GM15510 (cell line): ENCODE data around the gene LRMDA.

ENCODE experiments used
- POLR2A ChIP-seq: IDR thresholded peaks from 3 replicates; pipeline ENCODE4 v1.6.1; 2011; ENCODE audit warnings: borderline replicate concordance; ENCODE audit not compliant: insufficient read length; ENCODE audit errors: extremely low read depth

The LRMDA gene

DNA sequence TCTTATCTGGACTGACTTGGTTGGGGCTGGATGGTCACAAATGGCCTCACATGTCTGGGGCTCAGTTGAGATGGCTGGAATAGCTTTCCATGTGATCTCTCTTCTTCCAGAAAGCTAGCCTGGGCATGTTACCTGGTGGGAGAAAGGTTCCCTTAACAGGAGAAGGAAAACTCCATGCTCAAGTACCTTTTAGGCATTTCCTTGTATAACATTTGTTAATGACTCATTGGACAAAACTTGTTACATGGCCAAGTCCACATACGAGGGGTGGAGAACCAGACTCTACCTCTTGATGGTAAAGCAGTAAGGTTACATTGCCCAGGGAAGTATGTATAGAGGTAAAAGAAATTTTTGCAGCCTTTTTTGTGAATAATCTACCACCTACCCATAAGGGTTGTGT is 826.4 kb downstream of the LRMDA start:
- no peak for TF ChIP-seq POLR2A

DNA sequence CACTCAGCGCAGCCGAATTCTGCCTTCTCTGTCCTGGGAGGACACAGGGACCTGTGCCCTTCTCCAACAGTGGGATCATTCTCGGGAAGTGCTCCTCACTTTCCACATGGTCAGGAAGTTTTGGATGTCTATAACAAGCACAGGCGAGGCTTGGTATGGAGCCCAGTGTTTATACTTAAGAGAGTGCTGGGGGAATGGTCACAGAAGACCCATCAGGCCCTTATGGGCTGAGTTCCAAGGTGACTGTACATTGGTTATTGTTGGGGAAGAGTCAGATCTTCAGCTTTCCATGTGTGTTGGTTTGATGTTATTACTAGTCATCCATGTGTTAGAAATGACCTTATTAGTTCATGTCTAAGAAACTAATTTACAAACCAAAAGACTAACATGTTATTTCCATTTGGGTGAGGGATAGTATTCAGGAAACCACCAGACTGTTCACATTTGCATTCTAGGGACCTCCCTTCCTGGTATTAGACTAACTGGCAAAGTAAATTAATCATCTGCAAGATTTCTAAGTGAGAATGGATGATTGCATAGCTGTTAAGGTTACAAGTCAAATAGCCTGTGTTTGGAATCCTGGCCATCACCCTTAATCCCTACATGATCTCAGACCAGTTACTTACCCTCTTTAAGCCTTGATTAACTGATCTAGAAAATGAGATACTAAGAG is 834.2 kb downstream of the LRMDA start:
- TF ChIP-seq POLR2A = no peak

DNA sequence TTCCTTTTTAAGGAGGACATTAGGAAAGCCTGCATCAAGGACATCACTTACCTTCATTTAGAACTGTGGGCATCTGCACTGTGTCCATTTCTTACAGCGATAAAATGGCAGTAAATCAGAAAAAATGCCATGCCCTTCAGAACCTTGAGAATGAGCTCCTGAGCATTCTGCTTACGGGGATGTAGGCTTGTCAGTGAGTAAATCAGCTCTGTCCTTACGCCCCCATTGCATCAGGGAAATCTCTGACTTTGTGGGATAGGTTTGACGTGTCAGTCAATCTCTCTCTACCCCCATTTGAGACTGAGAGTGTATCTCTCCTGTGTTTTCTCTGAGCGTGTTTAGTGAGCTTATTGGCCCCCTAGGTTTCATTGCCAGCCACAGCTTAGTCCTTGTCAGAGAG is 837.1 kb downstream of the LRMDA start:
- no peak for TF ChIP-seq POLR2A

DNA sequence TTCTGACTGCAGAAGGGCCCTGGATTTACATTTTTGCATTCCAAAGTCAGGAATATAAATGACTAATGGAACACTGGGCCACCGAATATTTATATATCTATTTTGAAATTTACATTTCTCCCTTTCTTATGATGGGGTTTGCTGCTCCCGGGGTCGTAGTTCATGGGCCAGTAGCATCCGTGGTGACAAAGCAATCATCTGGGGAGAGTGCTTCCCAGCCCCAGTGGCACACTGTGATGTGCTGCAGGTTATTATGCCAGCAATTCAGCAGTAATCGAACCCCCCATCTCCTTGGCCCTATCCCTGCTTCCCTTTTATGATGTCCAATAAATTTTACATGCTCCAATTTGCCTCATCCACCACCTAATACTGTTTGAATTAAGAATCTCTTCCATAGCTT is 837.5 kb downstream of the LRMDA start:
- no peak for TF ChIP-seq POLR2A

DNA sequence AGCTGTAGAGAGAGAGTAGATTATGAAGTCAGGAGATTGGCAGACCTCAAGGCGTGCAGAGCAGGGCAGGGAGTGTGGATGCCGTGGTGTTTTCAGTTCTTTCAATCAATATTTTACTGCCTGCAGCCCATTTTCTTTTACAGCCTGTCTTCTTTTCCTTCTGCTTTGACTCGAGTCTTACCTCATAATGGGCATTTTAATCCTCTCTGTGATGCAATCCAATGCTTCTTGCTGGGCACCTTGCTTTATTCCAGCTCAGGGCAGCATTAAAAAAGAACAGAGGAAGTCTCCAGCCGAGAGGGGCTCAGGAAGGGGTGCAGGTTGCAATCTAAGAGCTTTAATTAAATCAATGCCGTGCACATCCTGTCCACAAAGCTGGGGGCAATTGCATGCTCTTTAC is 839.0 kb downstream of the LRMDA start:
- no peak for TF ChIP-seq POLR2A

DNA sequence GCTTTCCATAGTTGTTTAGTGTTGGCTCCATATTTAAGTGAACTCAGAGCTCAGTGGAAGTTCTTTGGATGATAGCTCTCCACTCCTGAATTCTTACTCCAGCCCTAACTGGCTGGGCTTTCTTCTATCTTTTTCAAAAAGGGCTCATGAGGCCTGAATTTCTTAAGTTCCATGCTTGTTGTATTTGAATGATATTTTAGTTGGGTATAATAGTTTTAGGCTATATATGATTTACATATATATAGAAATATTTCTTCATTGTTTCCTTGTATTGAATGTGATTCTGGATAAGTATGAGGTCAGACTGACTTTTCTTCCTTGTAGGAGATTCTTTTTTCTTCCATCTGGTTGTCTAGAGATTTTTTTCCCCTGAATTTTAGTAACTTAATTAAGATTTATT is 843.5 kb downstream of the LRMDA start:
- no peak for TF ChIP-seq POLR2A

DNA sequence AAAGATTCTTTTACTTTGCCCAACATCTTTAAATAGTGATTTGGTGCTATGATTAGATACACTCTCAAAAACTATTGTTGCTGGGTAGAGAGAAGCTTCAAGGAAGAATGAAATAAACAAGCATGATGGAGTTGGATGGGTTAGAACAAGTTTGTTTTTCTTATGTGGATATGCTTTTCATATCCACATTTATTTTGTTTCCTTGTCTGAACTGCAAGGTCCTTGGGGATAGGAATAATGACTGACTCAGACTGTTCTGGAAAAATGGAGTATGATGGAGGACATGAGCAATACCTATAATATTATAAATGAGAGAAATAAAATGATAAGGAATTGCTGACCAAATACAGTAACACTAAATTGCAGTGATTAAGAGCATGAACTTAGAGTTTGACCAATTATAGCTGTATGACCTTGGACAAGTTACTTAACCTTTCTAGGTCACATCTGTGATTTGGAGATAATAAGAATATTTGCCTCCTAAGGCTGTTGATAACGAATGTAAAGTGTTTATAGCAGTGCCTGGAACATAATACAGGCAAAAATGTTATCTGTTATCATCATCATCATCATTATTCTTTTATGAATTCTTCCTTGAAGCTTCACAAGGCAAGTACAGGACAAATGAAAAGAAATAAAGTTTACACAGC is 847.5 kb downstream of the LRMDA start:
- TF ChIP-seq POLR2A = no peak

DNA sequence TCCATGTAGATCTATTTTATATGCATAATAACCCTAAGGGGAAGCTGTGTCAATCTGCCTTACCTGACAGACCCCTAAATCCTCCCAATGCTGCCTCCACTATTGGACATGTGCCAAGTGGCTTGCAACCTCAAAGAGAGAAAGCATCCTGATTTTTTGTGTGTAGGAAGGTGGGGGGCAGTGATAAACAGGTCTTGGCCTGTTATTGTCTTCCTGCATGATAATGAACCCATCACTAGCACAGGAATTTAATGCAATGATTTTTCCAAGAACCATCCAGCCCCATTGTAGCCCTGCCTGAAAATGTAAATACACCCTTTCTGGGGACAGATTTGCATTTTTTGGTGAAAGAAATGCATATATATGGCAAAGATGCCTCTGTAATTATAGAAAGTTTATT is 850.2 kb downstream of the LRMDA start:
- TF ChIP-seq POLR2A = no peak

DNA sequence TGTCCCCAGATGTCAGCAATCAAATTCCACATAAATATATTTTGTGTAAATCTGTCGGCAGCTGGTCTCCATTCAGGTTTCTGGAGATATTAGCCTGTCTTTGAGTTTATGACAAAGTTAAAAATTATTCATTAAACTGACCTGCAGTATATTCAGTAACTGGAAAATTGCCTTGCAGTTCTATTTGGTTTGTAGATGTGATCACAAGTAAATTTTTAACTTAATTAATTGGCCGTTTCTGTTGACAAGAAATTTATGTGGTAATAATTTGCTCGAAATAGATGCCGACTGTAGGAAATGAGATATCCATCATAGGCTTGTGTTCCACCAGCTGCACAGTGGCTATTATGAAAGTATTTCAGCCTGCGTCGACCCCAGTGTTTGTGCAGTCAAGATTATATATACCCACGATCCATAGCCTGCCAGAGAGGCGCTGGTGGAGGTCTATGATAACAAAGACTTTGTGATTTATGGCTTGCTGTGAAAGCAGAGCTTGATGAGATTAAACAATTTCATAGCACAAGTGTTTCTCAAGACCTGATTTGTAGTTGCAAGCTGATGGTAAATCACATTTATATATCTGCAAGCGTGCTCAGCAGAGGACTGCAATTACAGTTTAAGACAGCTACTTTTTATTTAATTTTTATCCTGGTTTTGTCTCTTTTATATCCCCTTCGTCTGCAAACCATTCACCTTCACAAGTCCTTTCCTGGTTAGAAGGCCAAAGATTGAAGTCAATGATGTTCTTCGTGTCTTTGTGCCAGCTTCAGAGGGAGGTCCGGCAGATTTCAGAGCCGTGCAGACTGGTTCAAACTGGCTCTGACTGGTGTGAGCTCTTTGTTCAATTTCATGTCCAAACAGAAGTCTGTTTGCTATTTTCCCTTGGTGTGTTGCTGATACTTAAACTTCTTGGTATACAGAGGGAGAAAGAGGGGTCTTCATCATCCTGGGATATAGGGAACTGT is 850.9 kb downstream of the LRMDA start:
- no peak for TF ChIP-seq POLR2A

DNA sequence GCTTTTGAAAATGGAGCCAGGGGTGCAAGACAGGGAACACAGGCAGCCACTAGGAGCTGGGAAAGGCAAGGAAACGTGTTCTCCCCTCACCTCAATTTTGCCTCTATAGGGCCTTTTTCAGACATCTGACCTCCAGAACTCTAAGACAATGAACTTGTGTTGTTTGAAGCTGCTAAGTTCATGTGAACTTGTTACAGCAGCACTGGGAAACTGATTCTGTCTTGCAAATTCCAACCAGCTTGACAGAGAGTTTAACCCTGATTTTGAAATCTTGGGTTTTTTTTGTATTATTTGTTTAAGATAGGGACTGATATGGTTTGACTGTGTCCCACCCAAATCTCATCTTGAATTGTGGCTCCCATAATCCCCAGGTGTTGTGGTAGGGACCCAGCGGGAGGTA is 852.9 kb downstream of the LRMDA start:
- TF ChIP-seq POLR2A = no peak

DNA sequence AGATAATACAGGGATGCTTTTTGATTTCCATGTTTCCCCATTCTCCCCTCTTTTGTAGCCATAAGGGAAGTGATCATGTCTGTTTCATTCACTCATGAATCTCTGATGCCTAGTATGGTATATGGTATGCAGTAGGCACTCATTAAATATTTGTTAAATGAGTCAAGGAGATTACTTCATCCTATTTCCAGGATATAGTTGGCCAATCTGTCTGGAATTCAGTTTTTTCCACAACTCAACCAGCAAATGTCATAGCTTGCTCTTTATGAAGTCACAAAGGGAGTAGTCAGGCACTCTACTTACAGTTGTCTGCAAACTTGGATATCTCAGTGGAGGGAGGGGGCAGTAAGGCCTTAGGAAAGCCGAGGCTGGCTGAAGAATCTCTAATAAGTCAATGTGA is 853.6 kb downstream of the LRMDA start:
- TF ChIP-seq POLR2A = no peak

DNA sequence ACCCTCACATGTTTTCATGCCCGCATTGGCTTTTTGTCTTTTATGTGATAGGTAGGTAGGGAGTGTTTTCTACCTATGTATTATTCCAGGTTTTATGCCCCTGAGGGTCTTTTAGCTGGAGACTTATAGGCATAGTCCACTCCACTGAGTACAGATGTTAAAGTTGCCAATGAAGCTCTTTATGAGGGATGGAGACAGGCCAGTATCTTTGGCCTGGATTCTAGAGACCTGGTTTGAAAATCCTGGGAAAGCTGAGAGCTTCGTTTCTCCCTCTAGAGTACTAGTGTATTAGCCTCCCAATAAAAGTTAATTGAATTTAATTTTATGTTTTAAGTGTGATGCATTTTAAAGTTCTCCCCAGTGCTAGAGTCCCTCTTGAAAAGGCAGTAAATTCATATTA is 854.1 kb downstream of the LRMDA start:
- no peak for TF ChIP-seq POLR2A

DNA sequence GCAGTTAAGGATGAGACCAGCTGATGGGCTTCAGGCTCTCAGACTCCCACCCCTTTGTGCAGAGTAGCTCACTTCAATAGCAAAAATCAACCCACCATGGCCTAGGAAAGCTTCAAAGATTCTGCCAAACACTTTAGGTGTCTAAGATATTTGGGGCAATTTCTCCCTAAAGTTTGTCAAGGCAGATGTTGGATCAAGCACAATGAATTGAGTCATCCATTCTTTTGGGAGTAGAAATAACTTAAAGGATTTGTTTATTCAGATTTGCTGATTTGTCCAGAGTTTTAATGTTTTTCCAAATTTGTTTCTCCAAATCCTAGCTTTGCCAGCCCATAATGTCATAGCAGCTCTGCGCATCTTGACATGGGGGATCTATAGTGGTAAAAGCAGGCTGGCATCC is 855.1 kb downstream of the LRMDA start:
- TF ChIP-seq POLR2A = no peak

DNA sequence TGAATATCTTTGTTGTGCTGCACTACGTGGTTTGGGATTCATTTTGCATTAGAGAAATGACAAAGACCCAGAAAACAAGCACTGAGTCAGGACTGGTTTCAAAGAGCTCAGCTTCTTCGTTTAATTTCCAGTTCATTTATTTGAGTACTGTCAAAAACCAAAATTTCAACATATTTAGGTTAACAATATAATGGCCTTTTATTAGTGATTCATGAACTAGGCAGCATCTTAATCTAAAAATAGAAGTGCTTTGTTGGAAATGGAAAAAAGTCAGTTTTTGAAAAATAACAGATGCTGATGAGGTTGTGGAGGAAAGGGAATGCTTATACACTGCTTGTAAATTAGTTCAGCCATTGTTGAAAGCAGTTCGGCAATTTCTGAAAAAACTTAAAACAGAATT is 856.4 kb downstream of the LRMDA start:
- no peak for TF ChIP-seq POLR2A

DNA sequence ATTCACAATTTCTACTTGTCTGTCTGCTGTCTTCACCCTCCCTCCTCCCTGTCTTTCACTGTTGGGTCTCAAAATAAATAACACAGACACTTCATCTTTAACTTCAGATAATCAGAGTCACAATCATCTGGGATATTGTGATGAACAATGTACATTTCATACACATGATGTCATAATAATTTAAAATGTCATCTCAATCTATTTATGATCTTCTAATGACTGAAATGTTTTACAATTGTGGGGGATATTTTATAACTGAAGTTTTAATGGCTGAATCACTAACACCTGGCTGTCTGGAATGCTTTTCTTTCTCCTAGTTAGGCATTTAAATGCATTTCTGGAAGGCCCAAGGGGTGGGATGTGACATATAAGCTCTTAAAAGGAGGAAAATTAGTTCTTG is 859.8 kb downstream of the LRMDA start:
- TF ChIP-seq POLR2A = no peak

DNA sequence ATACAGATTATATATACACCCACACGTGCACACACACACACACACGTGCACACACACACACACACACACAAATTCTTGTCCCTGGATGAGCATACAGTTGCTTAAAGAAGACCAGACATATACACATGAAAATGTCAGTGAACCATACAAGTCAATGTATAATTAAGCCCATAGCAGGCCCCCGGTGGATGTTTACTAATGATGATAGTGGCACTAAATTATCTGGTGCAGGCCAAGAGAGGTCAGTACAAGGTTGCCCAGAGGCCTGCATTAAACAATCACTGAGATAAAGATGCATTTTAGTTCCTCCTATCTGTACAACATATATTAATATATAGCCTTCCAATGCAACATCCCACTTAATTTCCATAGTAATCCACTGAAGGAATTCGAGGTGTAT is 860.5 kb downstream of the LRMDA start:
- TF ChIP-seq POLR2A = no peak

DNA sequence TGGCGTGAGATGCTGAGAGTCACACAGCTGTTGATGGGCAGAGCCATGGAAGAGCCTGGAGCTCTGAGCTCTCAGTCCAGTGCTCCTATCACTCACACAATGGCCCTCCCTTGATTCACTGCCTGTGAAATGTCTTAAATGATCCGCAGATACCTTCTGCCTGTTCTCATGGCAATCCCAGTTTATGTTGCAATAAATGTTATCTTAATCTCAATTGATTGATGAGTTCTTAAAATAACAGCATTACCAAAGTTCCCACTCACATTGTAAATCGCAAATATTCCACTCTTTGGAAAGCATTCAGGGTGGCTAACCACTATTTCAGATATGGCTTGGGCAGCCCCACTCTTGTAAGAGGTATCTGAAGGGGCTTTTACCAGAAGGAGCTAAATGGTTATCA is 865.5 kb downstream of the LRMDA start:
- no peak for TF ChIP-seq POLR2A

DNA sequence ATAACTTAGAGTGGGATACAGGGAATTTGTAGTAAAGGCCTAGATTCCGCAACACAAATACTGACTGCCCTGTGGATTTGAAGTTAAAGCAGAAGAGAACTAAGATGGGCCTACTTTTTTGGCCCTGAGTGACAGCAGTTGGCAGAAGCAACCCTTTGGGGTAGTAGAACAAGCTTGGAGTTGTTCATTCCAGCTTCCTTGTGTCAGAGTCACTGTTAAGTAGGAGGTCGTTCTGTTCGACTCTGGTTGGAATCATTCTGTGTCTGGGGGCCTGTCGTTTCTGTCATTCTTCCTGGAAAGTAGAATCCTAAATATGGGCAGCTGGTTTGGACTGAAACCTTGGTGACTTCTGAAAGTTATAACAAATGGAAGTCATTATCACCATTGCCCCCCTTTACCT is 865.9 kb downstream of the LRMDA start:
- TF ChIP-seq POLR2A = no peak
